Erythroblast (primary cell): ENCODE measurements around the gene PAX6.

ENCODE experiments used
- GATA1 ChIP-seq: IDR thresholded peaks from 2 replicates; pipeline ENCODE4 v1.6.1; 2011; ENCODE audit warnings: low read depth, mild to moderate bottlenecking, control low read depth, low read length, moderate library complexity
- POLR2A ChIP-seq: IDR thresholded peaks from 2 replicates; pipeline ENCODE4 v1.6.1; 2011; ENCODE audit warnings: mild to moderate bottlenecking, low read length

- no peak for TF ChIP-seq POLR2A
- TF ChIP-seq GATA1: no peak
These were observed 3.2 kb upstream of the PAX6 start for GRCh38 chr11:31814176-31814868.
